Aorta (tissue), 5 donors: ENCODE data around the gene LRRC27. TPM values are rescaled to one million over a fixed set of nuclear protein-coding genes. Genes with fewer than 3 reads are reported as not detected.

Experiments
- ATAC-seq: fragments of 200-7000 bp; cut with Tn5 transposase; one replicate; pipeline ENCODE4 v1.9.1; 2022; ENCODE audit warnings: moderate library complexity; ENCODE audit not compliant: low FRiP score
- DNase-seq, 2 donors: peaks; one replicate each; pipeline ENCODE4 v3.0.0-alpha.2; 2020
- H3K27ac ChIP-seq, 2 donors: one replicate each; pipeline ENCODE4 v1.5.1; 2013; ENCODE audit warnings: low read length in 2 of 2, mild to moderate bottlenecking in 2 of 2, moderate library complexity in 2 of 2, control low read depth in 1 of 2, inconsistent platforms in 1 of 2, low read depth in 1 of 2
- H3K27me3 ChIP-seq, 2 donors: one replicate each; pipeline ENCODE4 v1.6.1; 2013; ENCODE audit warnings: control low read depth in 1 of 2, low read length in 1 of 2, mild to moderate bottlenecking in 1 of 2, moderate library complexity in 1 of 2; ENCODE audit not compliant: insufficient read depth in 2 of 2, control insufficient read depth in 1 of 2
- H3K36me3 ChIP-seq, 2 donors: one replicate each; pipeline ENCODE4 v1.6.1; 2013; ENCODE audit warnings: control low read depth in 1 of 2, low read length in 1 of 2, mild to moderate bottlenecking in 1 of 2; ENCODE audit not compliant: insufficient read depth in 2 of 2, control insufficient read depth in 1 of 2
- H3K4me1 ChIP-seq, 2 donors: one replicate each; pipeline ENCODE4 v1.6.1; 2013; ENCODE audit warnings: low read length in 2 of 2, control low read depth in 1 of 2, mild to moderate bottlenecking in 1 of 2, moderate library complexity in 1 of 2; ENCODE audit not compliant: insufficient read depth in 2 of 2, control insufficient read depth in 1 of 2
- H3K4me3 ChIP-seq, 2 donors: one replicate each; pipeline ENCODE4 v1.5.1; 2013; ENCODE audit warnings: low read length in 2 of 2, control low read depth in 1 of 2, mild to moderate bottlenecking in 1 of 2
- H3K9me3 ChIP-seq: one replicate; pipeline ENCODE4 v1.6.1; 2013; ENCODE audit warnings: mild to moderate bottlenecking, low read length; ENCODE audit not compliant: control insufficient read depth
- WGBS, 2 donors: extraction: QIAGEN DNeasy Blood & Tissue Kit; methylation state at CpG; one replicate each; pipeline ENCODE4 v1.1.7; 2013; 5-methylcytosine and 5-hydroxymethylcytosine counted together
- intact Hi-C, 2 donors: fragments of 100-400 bp; cut with DNase I; formaldehyde crosslinking; loops; one replicate each; pipeline versions ENCODE4 v1.14.2 to v1.15.0; 2022
- polyA plus RNA-seq, 2 donors: library from polyadenylated mRNA; stranded (reverse); fragments of 200-250 nt; gene quantifications; one replicate each; pipeline ENCODE4 v1.2.3, GENCODE V29; 2013
- total RNA-seq, 2 donors: library from RNA; stranded (reverse); fragmentation: NEBNext Ultra II Directional; extraction: Animal tissue kit (Norgen Biotek cat#: 25700); gene quantifications; one replicate each; pipeline ENCODE4 v1.2.1, GENCODE V29; 2021
- donor health status: healthy with polysubstance abuse.
- donor health status: Bipolar disorder and iron deficiency.
- donor health status: DM: no; HTN: no; CAD: no.
- donor health status: DM: no; HTN: no; CAD: no.
- donor health status: DM: yes; HTN: yes; CAD: no.

Gene LRRC27
- total and polyA plus RNA-seq, 4 donors, result 3.1 to 11.7 (median 6.8) TPM

- DNase-seq (no peak), ATAC-seq (no peak)
- Histone ChIP-seq H3K4me1 (no peaks in the 10 kb centered on the region), H3K9me3 (no peaks in the 10 kb centered on the region), H3K27ac (no peak overlapping the region), H3K27me3 (no peaks in the 10 kb centered on the region), H3K4me3 (no peak overlapping the region), H3K36me3 (peaks cover 0 to 2% of the 10 kb centered on the region in 2 donors)
- WGBS, 2 donors, result 93 to 94% methylated on average over 4 of the region's 4 CpGs
- intact Hi-C loops, result no loop called here
Measured at GRCh38 chr10:132409667-132410028, 77.7 kb downstream of the LRRC27 start.

GRCh38 chr10:132410056-132410778 lies 78.2 kb downstream of the LRRC27 start:
- Histone ChIP-seq H3K27me3 (no peaks in the 10 kb centered on the region), H3K4me1 (no peaks in the 10 kb centered on the region), H3K9me3 (no peaks in the 10 kb centered on the region), H3K27ac (no peak overlapping the region), H3K36me3 (peaks cover 0 to 2% of the 10 kb centered on the region in 2 donors), H3K4me3 (no peak overlapping the region)
- ATAC-seq (no peak), DNase-seq (no peak)
- WGBS, 2 donors, result 96 to 98% methylated on average over 28 of the region's 28 CpGs
- intact Hi-C loops, result no loop called here

- Histone ChIP-seq H3K9me3 (no peaks in the 10 kb centered on the region), H3K27me3 (no peaks in the 10 kb centered on the region), H3K36me3 (peaks cover 0 to 2% of the 10 kb centered on the region in 2 donors), H3K4me3 (no peak overlapping the region), H3K4me1 (no peaks in the 10 kb centered on the region), H3K27ac (no peak overlapping the region)
- 90 to 93% methylated on average over 28 of the region's 28 CpGs for WGBS, 2 donors
- intact Hi-C loops, result no loop called here
- ATAC-seq (no peak), DNase-seq (no peak)
Measured at GRCh38 chr10:132410779-132411532, 79.0 kb downstream of the LRRC27 start.

- Histone ChIP-seq H3K27ac (no peak overlapping the region), H3K4me1 (no peaks in the 10 kb centered on the region), H3K36me3 (no peaks in the 10 kb centered on the region), H3K9me3 (no peaks in the 10 kb centered on the region), H3K27me3 (no peaks in the 10 kb centered on the region), H3K4me3 (no peak overlapping the region)
- DNase-seq (no peak), ATAC-seq (no peak)
- WGBS, 2 donors, result 37 to 42% methylated on average over 23 of the region's 23 CpGs
- intact Hi-C loops, result no loop called here
Measured at GRCh38 chr10:132411561-132412253, 79.7 kb downstream of the LRRC27 start.

GRCh38 chr10:132412316-132413192 lies 80.6 kb downstream of the LRRC27 start:
- intact Hi-C loops, result no loop called here
- no peak for ATAC-seq
- Histone ChIP-seq H3K4me3 (no peak overlapping the region), H3K4me1 (no peaks in the 10 kb centered on the region), H3K9me3 (no peaks in the 10 kb centered on the region), H3K27ac (no peak overlapping the region), H3K27me3 (no peaks in the 10 kb centered on the region), H3K36me3 (no peaks in the 10 kb centered on the region)
- DNase-seq, result peak in 1 of 2 donors; percentile 76
- WGBS, 2 donors, result 92 to 93% methylated on average over 29 of the region's 29 CpGs

GRCh38 chr10:132413226-132414205 lies 81.5 kb downstream of the LRRC27 start:
- Histone ChIP-seq H3K27ac (no peak overlapping the region), H3K9me3 (no peaks in the 10 kb centered on the region), H3K4me3 (no peak overlapping the region), H3K4me1 (no peaks in the 10 kb centered on the region), H3K27me3 (no peaks in the 10 kb centered on the region), H3K36me3 (no peaks in the 10 kb centered on the region)
- ATAC-seq (no peak), DNase-seq (no peak)
- WGBS, 2 donors, result 92 to 95% methylated on average over 32 of the region's 32 CpGs
- intact Hi-C loops, result no loop called here

GRCh38 chr10:132414402-132415016 lies 82.5 kb downstream of the LRRC27 start:
- intact Hi-C loops, result no loop called here
- ATAC-seq, result no peak
- WGBS, 2 donors, result 95 to 96% methylated on average over 21 of the region's 21 CpGs
- no peak for DNase-seq
- no peak overlapping the region for H3K27ac ChIP-seq
- H3K27me3 ChIP-seq, result no peaks in the 10 kb centered on the region
- H3K36me3 ChIP-seq, result no peaks in the 10 kb centered on the region
- H3K9me3 ChIP-seq, result no peaks in the 10 kb centered on the region
- H3K4me3 ChIP-seq, result no peak overlapping the region
- no peaks in the 10 kb centered on the region for H3K4me1 ChIP-seq
